ENCODE data around the gene MTCH1.
"Not testable (repeated sequence)": the region's sequence is repeated elsewhere in the genome, so short reads cannot be mapped to it uniquely, and the experiment has no call there.

The MTCH1 gene

GRCh38 chr6:36997811-36998722 lies 12.1 kb upstream of the MTCH1 start:
- no peak for DNase-seq (ENCODE audit: low read depth)

GRCh38 chr6:36990401-36990800 lies 4.4 kb upstream of the MTCH1 start:
- not testable (repeated sequence) for DNase-seq (ENCODE audit: low read depth)

- no peak for DNase-seq (ENCODE audit: low read depth)
These were observed 3.3 kb upstream of the MTCH1 start for GRCh38 chr6:36989264-36989663.

GRCh38 chr6:36986704-36987047 lies 680 bp upstream of the MTCH1 start:
- DNase-seq (ENCODE audit: low read depth), result no peak

GRCh38 chr6:36985417-36985807 lies 584 bp downstream of the MTCH1 start:
- DNase-seq (ENCODE audit: low read depth), result no peak

- DNase-seq (ENCODE audit: low read depth), result no peak
These were observed 1.2 kb downstream of the MTCH1 start for GRCh38 chr6:36984581-36985416.

GRCh38 chr6:36983538-36983937 lies 2.5 kb downstream of the MTCH1 start:
- DNase-seq (ENCODE audit: low read depth), result no peak

- no peak for DNase-seq (ENCODE audit: low read depth)
These were observed 4.9 kb downstream of the MTCH1 start for GRCh38 chr6:36980876-36981619.

GRCh38 chr6:36980129-36980528 lies 5.9 kb downstream of the MTCH1 start:
- DNase-seq (ENCODE audit: low read depth), result no peak

- DNase-seq (ENCODE audit: low read depth), result no peak
These were observed 6.7 kb downstream of the MTCH1 start for GRCh38 chr6:36979347-36979742.

- DNase-seq (ENCODE audit: low read depth), result no peak
These were observed 7.3 kb downstream of the MTCH1 start for GRCh38 chr6:36978421-36979346.

- no peak for DNase-seq (ENCODE audit: low read depth)
These were observed 8.5 kb downstream of the MTCH1 start for GRCh38 chr6:36977470-36977941.

GRCh38 chr6:36976931-36977330 lies 9.1 kb downstream of the MTCH1 start:
- no peak for DNase-seq (ENCODE audit: low read depth)

- no peak for DNase-seq (ENCODE audit: low read depth)
These were observed 9.5 kb downstream of the MTCH1 start for GRCh38 chr6:36976509-36976908.

- no peak for DNase-seq (ENCODE audit: low read depth)
These were observed 10.1 kb downstream of the MTCH1 start for GRCh38 chr6:36976007-36976264.

- no peak for DNase-seq (ENCODE audit: low read depth)
These were observed 10.6 kb downstream of the MTCH1 start for GRCh38 chr6:36975231-36976006.

GRCh38 chr6:36973647-36974046 lies 12.3 kb downstream of the MTCH1 start:
- no peak for DNase-seq (ENCODE audit: low read depth)

- no peak for DNase-seq (ENCODE audit: low read depth)
These were observed 12.8 kb downstream of the MTCH1 start for GRCh38 chr6:36973190-36973589.

GRCh38 chr6:36971921-36972673 lies 13.9 kb downstream of the MTCH1 start:
- DNase-seq (ENCODE audit: low read depth), result no peak

Measured in stimulated activated CD8-positive, alpha-beta memory T cell treated with anti-CD3 and anti-CD28 coated beads, Interleukin-12 subunit alpha, Interleukin-12 subunit beta, amount 100 ng/mL, for 4 hours (primary cell).